A549 (cell line): ENCODE results near the gene CACNA1C. TPM values are rescaled to one million over a fixed set of nuclear protein-coding genes. Genes with fewer than 3 reads are reported as not detected.

ENCODE experiments used
- ATAC-seq, 2 experiments: fragments of 200-7000 bp in 1 of 2; fragments of >200 bp in 1 of 2; cut with Nextera tagmentation in 1 of 2; cut with Tn5 transposase in 1 of 2; 3 replicates each; pipeline versions ENCODE4 v1.8.0 to v1.9.1; 2018 to 2020; ENCODE audit warnings: mild to moderate bottlenecking in 1 of 2, moderate library complexity in 1 of 2
- CTCF ChIA-PET: fragments of 300-600 bp; sonication (Branson Sonifier 250); formaldehyde crosslinking; extraction: SDS; loops from one replicate; lab custom pipeline; 2021; ENCODE audit warnings: antibody characterized with exemption, inconsistent platforms; lab: Yijun Ruan, JAX
- POLR2A ChIA-PET: fragments of 350-600 bp; formaldehyde crosslinking; extraction: SDS; loops from one replicate; lab custom pipeline; 2021; ENCODE audit warnings: antibody characterized with exemption, inconsistent platforms; lab: Yijun Ruan, JAX
- DNase-seq, 2 experiments: peaks; one replicate each; pipeline versions ENCODE4 v3.0.0 to v3.0.0-alpha.2; 2011 to 2016; ENCODE audit warnings: low read depth in 1 of 2, low spot score in 1 of 2
- FAIRE-seq: peaks from 2 replicates; lab custom pipeline; 2011; peaks lifted over from hg19 to GRCh38; lab: Jason Lieb, UNC
- H3K27ac ChIP-seq, 2 experiments: fragments of >200 bp; sonication (Bioruptor Twin); formaldehyde crosslinking; 3 replicates each; pipeline ENCODE4 v1.5.1; 2016 to 2017
- H3K4me1 ChIP-seq: fragments of >200 bp; sonication (Bioruptor Twin); formaldehyde crosslinking; 3 replicates; pipeline ENCODE4 v1.6.1; 2016
- H3K4me2 ChIP-seq: fragments of >200 bp; sonication (Bioruptor Twin); formaldehyde crosslinking; 3 replicates; pipeline ENCODE4 v1.6.1; 2016
- H3K4me3 ChIP-seq: fragments of >200 bp; sonication (Bioruptor Twin); formaldehyde crosslinking; 3 replicates; pipeline ENCODE4 v1.5.1; 2016
- H3K9me3 ChIP-seq: fragments of >200 bp; sonication (Bioruptor Twin); formaldehyde crosslinking; 3 replicates; pipeline ENCODE4 v1.6.1; 2016
- ATOH8 ChIP-seq: fragments of 250-450 bp; sonication (Bioruptor Pico); IDR thresholded peaks from 2 replicates; pipeline ENCODE4 v1.5.0; 2020; ENCODE audit warnings: low read depth, mild to moderate bottlenecking, moderate library complexity
- CBX2 ChIP-seq: fragments of 200-600 bp; sonication (generic); IDR thresholded peaks from 2 replicates; pipeline ENCODE4 v1.6.1; 2016; ENCODE audit warnings: low read depth, mild to moderate bottlenecking, borderline replicate concordance
- CEBPB ChIP-seq, 2 experiments: fragments of >200 bp in 1 of 2; sonication (Bioruptor Twin) in 1 of 2; formaldehyde crosslinking in 1 of 2; IDR thresholded peaks; 2 replicates each; pipeline ENCODE4 v1.6.1; 2012 to 2016
- CHD4 ChIP-seq: fragments of 200-600 bp; sonication (generic); IDR thresholded peaks from 2 replicates; pipeline ENCODE4 v1.6.1; 2016; ENCODE audit warnings: antibody characterized with exemption, mild to moderate bottlenecking, borderline replicate concordance
- CTCF ChIP-seq: fragments of >200 bp; sonication (Bioruptor Twin); formaldehyde crosslinking; IDR thresholded peaks from 3 replicates; pipeline ENCODE4 v1.5.1; 2016
- HDAC2 ChIP-seq: fragments of 200-600 bp; sonication (generic); IDR thresholded peaks from 2 replicates; pipeline ENCODE4 v1.6.1; 2016
- JUN ChIP-seq, 2 experiments: fragments of >200 bp; sonication (Bioruptor Twin); formaldehyde crosslinking; IDR thresholded peaks; 2 replicates in 1 of 2; 3 replicates in 1 of 2; pipeline ENCODE4 v1.6.1; 2016 to 2017
- KDM1A ChIP-seq: fragments of 200-600 bp; sonication (generic); IDR thresholded peaks from 2 replicates; pipeline ENCODE4 v1.6.1; 2016; ENCODE audit warnings: low read depth, mild to moderate bottlenecking
- MYC ChIP-seq: IDR thresholded peaks from 2 replicates; pipeline ENCODE4 v1.6.1; 2012; ENCODE audit warnings: mild to moderate bottlenecking, inconsistent platforms, low read length, improper control_type of control experiment, borderline replicate concordance
- POLR2AphosphoS2 ChIP-seq: conservative IDR thresholded peaks from 2 replicates; pipeline ENCODE4 v1.6.1; 2012; ENCODE audit warnings: low read length, improper control_type of control experiment, inconsistent platforms
- RARB ChIP-seq: fragments of 250-450 bp; sonication (Bioruptor Pico); IDR thresholded peaks from 2 replicates; pipeline ENCODE4 v1.8.0; 2021; ENCODE audit warnings: mild to moderate bottlenecking, moderate library complexity
- REST ChIP-seq: fragments of 200-600 bp; sonication (generic); IDR thresholded peaks from 2 replicates; pipeline ENCODE4 v1.6.1; 2016; ENCODE audit warnings: antibody characterized with exemption, mild to moderate bottlenecking, moderate library complexity
- RFX5 ChIP-seq: fragments of 450-650 bp; IDR thresholded peaks from 2 replicates; pipeline ENCODE4 v1.7.1; 2014; ENCODE audit warnings: antibody characterized with exemption, mild to moderate bottlenecking, moderate library complexity
- RNF2 ChIP-seq: fragments of 200-600 bp; sonication (generic); IDR thresholded peaks from 2 replicates; pipeline ENCODE4 v1.6.1; 2016; ENCODE audit warnings: low read depth, mild to moderate bottlenecking, antibody characterized with exemption, moderate library complexity, borderline replicate concordance
- ZC3H11A ChIP-seq: fragments of 450-650 bp; IDR thresholded peaks from 2 replicates; pipeline ENCODE4 v1.6.1; 2014; ENCODE audit warnings: antibody characterized with exemption, mild to moderate bottlenecking
- ZNF302 ChIP-seq: fragments of 250-450 bp; sonication (Bioruptor Pico); IDR thresholded peaks from 2 replicates; pipeline ENCODE4 v1.9.0; 2021; ENCODE audit warnings: inconsistent platforms, mild to moderate bottlenecking, moderate library complexity
- WGBS: methylation state at CpG from one replicate; pipeline ENCODE4 v1.1.6; 2017; ENCODE audit errors: missing lambda C conversion rate; 5-methylcytosine and 5-hydroxymethylcytosine counted together
- polyA plus RNA-seq, 4 experiments: library from polyadenylated mRNA; depleted of rRNA in 3 of 4; stranded (reverse); fragments of >200 nt; fragmentation: RNase III in 1 of 4; extraction: RNeasy Plus Mini Kit Qiagen cat#74134 plus additional on column Dnase treatment in 1 of 4; gene quantifications; 2 replicates in 3 of 4; 3 replicates in 1 of 4; pipeline ENCODE4 v1.2.3, GENCODE V29; 2011 to 2017
- TF ChIP-seq, protein P1 (sequence below): IDR thresholded peaks from 2 replicates; pipeline ENCODE4 v1.6.1; 2012
- TF ChIP-seq, protein P2 (sequence below): fragments of 150-350 bp; IDR thresholded peaks from 2 replicates; pipeline ENCODE4 v1.6.1; 2014; ENCODE audit warnings: low read depth, mild to moderate bottlenecking, low read length
- TF ChIP-seq, protein P3 (sequence below): IDR thresholded peaks from 2 replicates; pipeline ENCODE4 v1.6.1; 2012
- TF ChIP-seq, protein P4 (sequence below): fragments of >200 bp; sonication (Bioruptor Twin); formaldehyde crosslinking; IDR thresholded peaks from 2 replicates; pipeline ENCODE4 v1.6.1; 2016

The CACNA1C gene
- polyA plus RNA-seq, 2 of the 4 experiments (the other 2 are of a cell fraction) = not detected

DNA sequence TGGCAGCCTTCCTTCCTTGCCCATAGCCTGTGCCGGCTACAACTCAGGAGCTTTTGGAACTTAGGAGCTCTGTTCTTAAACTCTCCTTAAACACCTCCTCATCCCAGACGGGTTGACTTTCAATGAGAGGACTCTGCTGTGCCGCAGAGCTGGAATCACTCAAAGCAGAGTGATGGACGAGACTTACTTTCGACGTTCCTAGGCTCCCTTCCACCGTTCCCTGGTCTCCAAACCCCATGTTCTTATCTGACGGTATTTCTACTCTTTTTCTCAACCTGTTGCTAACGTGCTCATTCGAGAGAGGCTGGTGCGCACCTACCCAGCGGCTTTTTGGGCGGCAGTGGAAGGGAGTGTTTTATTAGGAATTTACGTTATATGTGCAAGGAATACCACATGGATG, 232.7 kb downstream of the CACNA1C start:
- H3K4me3 ChIP-seq = no peak overlapping the region
- FAIRE-seq = no peak
- no peak for TF ChIP-seq ATOH8 (CRISPR knock-in tag)
- TF ChIP-seq JUN (IDR thresholded peaks at IDR 0.05) = no peak
- no peak for TF ChIP-seq CBX2
- TF ChIP-seq ZNF302 = no peak
- no peak for TF ChIP-seq CEBPB (IDR thresholded peaks at IDR 0.05)
- no peak for TF ChIP-seq REST
- TF ChIP-seq POLR2AphosphoS2 = no peak
- TF ChIP-seq, protein P1, sequence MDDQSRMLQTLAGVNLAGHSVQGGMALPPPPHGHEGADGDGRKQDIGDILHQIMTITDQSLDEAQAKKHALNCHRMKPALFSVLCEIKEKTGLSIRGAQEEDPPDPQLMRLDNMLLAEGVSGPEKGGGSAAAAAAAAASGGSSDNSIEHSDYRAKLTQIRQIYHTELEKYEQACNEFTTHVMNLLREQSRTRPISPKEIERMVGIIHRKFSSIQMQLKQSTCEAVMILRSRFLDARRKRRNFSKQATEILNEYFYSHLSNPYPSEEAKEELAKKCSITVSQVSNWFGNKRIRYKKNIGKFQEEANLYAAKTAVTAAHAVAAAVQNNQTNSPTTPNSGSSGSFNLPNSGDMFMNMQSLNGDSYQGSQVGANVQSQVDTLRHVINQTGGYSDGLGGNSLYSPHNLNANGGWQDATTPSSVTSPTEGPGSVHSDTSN = no peak
- TF ChIP-seq, protein P2, sequence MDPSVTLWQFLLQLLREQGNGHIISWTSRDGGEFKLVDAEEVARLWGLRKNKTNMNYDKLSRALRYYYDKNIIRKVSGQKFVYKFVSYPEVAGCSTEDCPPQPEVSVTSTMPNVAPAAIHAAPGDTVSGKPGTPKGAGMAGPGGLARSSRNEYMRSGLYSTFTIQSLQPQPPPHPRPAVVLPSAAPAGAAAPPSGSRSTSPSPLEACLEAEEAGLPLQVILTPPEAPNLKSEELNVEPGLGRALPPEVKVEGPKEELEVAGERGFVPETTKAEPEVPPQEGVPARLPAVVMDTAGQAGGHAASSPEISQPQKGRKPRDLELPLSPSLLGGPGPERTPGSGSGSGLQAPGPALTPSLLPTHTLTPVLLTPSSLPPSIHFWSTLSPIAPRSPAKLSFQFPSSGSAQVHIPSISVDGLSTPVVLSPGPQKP = no peak
- no peak for TF ChIP-seq KDM1A
- no peak for TF ChIP-seq MYC
- no peak for TF ChIP-seq HDAC2
- TF ChIP-seq, all 56 proteins: peak for 0
- no peak for ATAC-seq
- ChIA-PET CTCF (interaction anchor here (0.8 to 1.6 kb wide), 7 partner anchors 8 to 298 kb away, joined by 3 to 4 read pairs (median 3); no protein-coding TSS in a partner anchor), POLR2A (no interaction called here)
- no peak overlapping the region for H3K4me2 ChIP-seq
- DNase-seq = no peak
- H3K4me1 ChIP-seq = no peaks in the 10 kb centered on the region
- peaks cover 6% of the 10 kb centered on the region; the same call in 1 of the 3 replicates for H3K9me3 ChIP-seq
- H3K27ac ChIP-seq = no peak overlapping the region
- 62% methylated on average over 14 of the region's 14 CpGs for WGBS

DNA sequence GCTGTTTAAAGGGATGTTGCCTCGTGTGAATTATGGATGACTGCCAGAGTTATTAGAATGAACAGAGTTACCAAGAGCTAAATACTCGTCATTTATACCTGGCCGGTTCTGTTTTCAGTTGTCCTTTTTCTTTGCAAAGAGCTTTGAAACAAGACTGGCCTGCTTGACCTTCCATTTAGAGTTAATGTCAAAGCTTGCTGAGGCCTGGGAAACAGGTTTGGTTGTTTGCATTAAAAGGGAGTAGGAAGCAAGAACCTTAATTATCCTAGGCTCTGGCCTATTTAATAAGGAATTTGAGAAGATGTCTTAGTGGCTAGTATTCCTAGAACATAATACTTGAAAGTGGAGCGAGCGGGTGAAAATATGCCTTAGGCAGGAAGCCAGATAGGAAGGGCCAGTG, 233.3 kb downstream of the CACNA1C start:
- FAIRE-seq (no peak), ATAC-seq (no peak)
- H3K27ac ChIP-seq = no peak overlapping the region
- H3K4me2 ChIP-seq = no peak overlapping the region
- ChIA-PET CTCF (interaction anchor here (0.6 to 1.6 kb wide), 6 partner anchors 8 to 402 kb away, joined by 3 to 4 read pairs (median 4); no protein-coding TSS in a partner anchor), POLR2A (no interaction called here)
- peaks cover 5% of the 10 kb centered on the region; the same call in 1 of the 3 replicates for H3K9me3 ChIP-seq
- no peak overlapping the region for H3K4me3 ChIP-seq
- TF ChIP-seq RARB (no peak), CHD4 (no peak), CTCF (no peak), ZC3H11A (no peak), RNF2 (no peak), HDAC2 (no peak), RFX5 (no peak)
- TF ChIP-seq, protein P3, sequence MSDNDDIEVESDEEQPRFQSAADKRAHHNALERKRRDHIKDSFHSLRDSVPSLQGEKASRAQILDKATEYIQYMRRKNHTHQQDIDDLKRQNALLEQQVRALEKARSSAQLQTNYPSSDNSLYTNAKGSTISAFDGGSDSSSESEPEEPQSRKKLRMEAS = no peak
- TF ChIP-seq, protein P1 = no peak
- TF ChIP-seq, protein P4, sequence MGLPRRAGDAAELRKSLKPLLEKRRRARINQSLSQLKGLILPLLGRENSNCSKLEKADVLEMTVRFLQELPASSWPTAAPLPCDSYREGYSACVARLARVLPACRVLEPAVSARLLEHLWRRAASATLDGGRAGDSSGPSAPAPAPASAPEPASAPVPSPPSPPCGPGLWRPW = no peak
- TF ChIP-seq, all 56 proteins: peak for 0
- WGBS = 63% methylated on average over 5 of the region's 5 CpGs
- no peaks in the 10 kb centered on the region for H3K4me1 ChIP-seq
- DNase-seq = no peak
